T-helper 9 cell (primary cell): ENCODE data around the gene AKR1C3.

Experiments used
- DNase-seq: peaks from one replicate; pipeline ENCODE4 v3.0.0-alpha.2; 2020

AKR1C3 gene

DNA sequence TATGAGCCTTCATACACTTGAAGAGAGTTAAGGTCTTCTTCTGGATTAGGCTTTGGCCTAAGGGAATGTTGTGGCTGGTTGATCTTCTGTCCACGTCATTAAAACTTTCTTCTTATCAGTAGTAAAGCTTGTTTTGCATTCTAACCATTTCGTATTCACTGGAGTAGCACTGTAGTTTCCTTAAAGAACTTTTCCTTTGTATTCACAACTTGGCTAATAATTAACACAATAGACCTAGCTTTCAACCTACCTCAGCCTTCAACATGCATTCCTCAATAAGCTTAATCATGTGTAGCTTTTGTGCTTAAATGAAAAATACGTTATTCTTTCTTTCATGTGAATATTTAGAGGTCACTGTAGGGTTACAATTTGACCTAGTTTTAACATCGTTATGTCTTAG lies 48.0 kb downstream of the AKR1C3 start:
- no peak for DNase-seq

DNA sequence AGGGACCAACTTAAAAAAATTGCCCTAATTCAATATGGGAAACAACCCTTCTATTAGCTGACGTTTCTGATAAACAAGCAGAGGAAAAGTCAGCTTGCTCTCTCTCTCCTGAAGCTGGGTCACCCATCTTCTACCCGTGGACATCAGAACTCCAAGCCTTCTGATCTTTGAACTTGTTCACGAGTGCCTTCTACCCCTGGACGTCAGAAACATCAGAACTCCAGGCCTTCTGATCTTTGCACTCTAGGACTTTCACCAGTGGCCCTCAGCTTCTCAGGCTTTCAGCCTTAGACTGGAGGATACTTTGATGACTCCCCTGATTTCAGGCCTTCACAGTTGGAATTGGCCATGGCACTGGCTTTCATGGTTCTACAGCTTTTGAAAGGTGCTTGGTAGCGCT lies 48.9 kb downstream of the AKR1C3 start:
- DNase-seq: no peak

DNA sequence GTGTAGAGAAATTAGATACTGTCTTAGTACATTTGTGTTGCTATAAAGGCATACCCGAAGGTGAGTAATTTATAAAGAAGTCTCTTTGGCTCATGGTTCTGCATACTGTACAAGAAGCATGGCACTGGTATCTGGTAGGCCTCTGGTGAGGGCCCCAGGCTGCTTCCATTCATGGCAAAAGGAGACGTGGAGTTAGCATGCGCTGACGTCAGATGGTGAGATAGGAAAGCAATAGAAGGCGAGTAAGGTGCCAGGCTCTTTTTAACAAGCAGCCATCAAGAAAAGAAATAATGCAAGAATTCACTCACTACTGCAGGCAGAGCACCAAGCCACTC lies 52.7 kb downstream of the AKR1C3 start:
- DNase-seq: no peak

DNA sequence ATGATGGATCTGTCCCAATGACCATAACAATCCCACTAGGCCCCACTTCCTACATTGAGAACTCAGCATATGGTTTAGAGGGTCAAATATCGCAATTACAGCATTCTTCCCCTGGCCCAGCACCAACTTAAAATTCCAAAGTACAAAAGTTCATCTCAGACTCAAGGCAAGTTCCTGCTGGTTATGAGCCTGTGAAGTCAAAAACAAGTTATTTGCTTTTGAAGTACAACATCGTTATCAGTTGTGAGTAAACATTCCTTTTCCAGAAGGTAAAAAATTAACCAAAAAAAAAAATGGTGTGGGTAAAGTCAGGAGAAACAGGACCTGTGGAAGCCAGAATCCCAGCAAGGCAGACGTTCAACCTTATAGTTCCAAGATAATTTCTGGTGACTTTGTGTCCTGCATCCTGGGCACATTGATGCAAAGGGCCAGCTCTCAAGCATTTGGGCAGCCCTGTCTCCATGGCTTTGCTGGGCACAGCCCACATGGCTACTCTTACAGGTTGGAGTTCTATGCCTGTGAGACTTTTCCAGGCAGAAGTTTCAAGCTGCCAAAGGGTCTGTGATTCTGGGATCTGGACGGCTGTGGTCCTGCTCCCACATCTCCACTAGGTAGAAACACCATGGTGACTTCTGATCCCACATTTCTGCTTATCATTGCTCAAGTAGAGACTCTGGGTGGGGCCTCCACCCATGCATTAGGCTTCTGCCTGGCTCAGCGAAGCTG lies 53.2 kb downstream of the AKR1C3 start:
- DNase-seq: no peak

DNA sequence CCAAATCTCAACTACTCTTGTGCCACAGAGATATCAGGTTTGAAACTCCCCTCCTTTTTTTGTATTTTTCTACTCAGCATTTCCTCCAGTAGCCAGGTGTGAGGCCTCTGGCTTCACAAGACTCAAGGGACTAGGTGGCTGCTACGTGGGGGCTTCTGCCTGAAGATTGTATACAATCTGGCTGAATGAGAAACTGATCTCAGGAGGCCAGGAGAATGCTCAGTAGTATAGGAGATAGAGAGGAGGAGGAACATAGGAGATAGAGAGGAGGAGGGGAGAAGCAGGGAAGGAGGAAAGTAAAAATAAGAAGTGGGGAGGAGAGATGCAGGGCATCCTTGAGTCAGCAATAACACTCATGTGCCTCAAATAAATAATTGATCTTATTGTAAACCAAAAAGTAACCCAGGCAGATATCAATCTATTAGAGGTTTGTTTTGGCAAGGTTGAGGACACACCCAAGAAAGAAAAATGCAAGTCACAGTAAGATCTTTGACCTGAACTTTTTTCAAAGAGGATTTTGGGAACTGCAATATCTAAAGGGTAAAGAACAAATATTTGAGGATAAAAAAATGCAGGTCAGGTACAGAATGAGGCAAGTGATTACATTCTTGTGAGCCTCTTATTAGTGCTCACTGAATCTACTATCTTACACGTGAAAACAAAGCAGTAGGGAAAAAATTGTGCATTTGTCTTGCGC lies 53.9 kb downstream of the AKR1C3 start:
- DNase-seq: no peak

DNA sequence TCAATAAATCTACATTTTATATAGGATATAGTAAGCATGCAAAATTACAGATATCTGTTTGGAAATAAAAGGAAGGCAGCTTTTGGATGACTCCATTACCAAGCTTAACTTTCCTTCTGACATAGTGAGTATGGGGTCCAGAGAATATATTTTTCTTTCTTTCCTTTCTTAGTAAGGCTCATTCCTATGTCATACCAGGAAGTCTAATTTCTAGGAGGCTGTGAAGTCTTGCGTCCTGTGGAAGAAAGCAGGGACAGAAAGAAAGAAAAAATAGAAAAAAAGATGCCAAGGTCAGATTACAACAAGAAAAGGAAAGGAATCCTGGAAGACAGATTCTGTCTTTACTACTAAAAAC lies 54.4 kb downstream of the AKR1C3 start:
- no peak for DNase-seq

DNA sequence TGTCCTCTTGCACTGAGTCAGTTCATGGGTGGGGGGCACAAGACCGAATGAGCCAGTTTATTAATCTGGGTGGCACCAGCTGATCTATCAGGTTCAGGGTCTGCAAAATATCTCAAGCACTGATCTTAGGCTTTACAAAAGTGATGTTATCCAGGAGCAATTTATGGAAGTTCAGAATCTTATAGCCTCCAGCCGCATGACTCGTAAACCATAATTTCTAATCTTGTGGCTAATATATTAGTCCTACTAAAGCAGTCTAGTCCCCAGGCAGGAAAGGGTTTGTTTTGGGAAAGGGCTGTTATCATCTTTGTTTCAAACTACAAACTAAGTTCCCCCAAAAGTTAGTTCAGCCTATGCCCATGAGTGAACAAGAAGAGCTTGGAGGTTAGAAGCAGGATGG lies 56.9 kb downstream of the AKR1C3 start:
- no peak for DNase-seq

DNA sequence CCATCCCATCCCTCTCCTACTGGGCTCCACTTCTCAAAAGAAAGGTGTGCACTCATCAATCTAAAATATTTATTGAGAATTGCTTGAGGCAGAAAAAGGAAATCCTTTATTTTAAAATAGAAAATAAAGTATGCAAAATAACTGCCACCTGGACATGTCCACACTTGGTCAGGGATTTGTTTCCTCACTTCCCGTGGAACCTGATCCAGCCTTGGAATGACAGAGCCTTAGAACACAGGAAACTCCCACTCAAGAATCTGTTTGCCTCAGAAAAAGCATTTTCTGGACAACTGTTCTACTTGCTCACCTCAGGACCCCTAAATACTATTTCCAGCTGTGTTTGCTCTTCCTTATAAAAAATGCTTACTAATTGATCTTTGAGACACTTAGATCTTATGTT lies 61.7 kb downstream of the AKR1C3 start:
- DNase-seq: no peak
